GM11168 (cell line): Measurements from ENCODE around the gene COL20A1.

Experiments
- in situ Hi-C: fragments of 300-500 bp; cut with MboI; formaldehyde crosslinking; loops from one replicate; pipeline ENCODE4 v1.12.0; 2022; ENCODE audit warnings: low sequenced_read_pairs; ENCODE audit not compliant: unreplicated experiment

COL20A1 gene

GRCh38 chr20:63356931-63357879 is 64.2 kb downstream of the COL20A1 start:
- in situ Hi-C loops, result no loop called here

GRCh38 chr20:63357921-63358905 is 65.2 kb downstream of the COL20A1 start:
- in situ Hi-C loops, result no loop called here

GRCh38 chr20:63359164-63359934 is 66.4 kb downstream of the COL20A1 start:
- in situ Hi-C loops, result no loop called here

GRCh38 chr20:63359937-63360849 is 67.2 kb downstream of the COL20A1 start:
- in situ Hi-C loops, result no loop called here

GRCh38 chr20:63360850-63361518 is 68.0 kb downstream of the COL20A1 start, which contains the start of gene CHRNA4:
Gene CHRNA4 (minus strand): TSS chr20:63361349. CDS start chr20:63361165, 184 bp downstream.
- in situ Hi-C loops, result no loop called here

GRCh38 chr20:63361519-63362435 is 68.8 kb downstream of the COL20A1 start:
- in situ Hi-C loops, result no loop called here

- in situ Hi-C loops, result no loop called here
Measured at GRCh38 chr20:63362436-63363009, 69.5 kb downstream of the COL20A1 start.

GRCh38 chr20:63363013-63363957 is 70.3 kb downstream of the COL20A1 start:
- in situ Hi-C loops, result no loop called here

- in situ Hi-C loops, result no loop called here
Measured at GRCh38 chr20:63363981-63364561, 71.1 kb downstream of the COL20A1 start.

GRCh38 chr20:63364801-63365585 is 72.0 kb downstream of the COL20A1 start:
- in situ Hi-C loops, result no loop called here

GRCh38 chr20:63365601-63366389 is 72.8 kb downstream of the COL20A1 start:
- in situ Hi-C loops, result no loop called here

- in situ Hi-C loops, result no loop called here
Measured at GRCh38 chr20:63366390-63367365, 73.7 kb downstream of the COL20A1 start.
